GM20431 (cell line): ENCODE measurements around the gene KATNA1.

Experiments used
- in situ Hi-C: fragments of 300-500 bp; cut with MseI, MboI; formaldehyde crosslinking; loops from one replicate; pipeline ENCODE4 v1.15.0; 2020; ENCODE audit warnings: low sequenced_read_pairs; ENCODE audit not compliant: unreplicated experiment

Gene KATNA1

GRCh38 chr6:149615805-149616204 lies 32.7 kb downstream of the KATNA1 start:
- in situ Hi-C loops, result no loop called here

GRCh38 chr6:149614337-149614736 lies 34.2 kb downstream of the KATNA1 start:
- in situ Hi-C loops, result no loop called here

- in situ Hi-C loops, result no loop called here
These were observed 40.0 kb downstream of the KATNA1 start for GRCh38 chr6:149608381-149608982.

- in situ Hi-C loops, result no loop called here
These were observed 48.0 kb downstream of the KATNA1 start for GRCh38 chr6:149600508-149600907.

GRCh38 chr6:149593408-149593807 lies 55.1 kb downstream of the KATNA1 start:
- in situ Hi-C loops, result no loop called here

- in situ Hi-C loops, result no loop called here
These were observed 55.5 kb downstream of the KATNA1 start for GRCh38 chr6:149592983-149593382.

- in situ Hi-C loops, result no loop called here
These were observed 62.4 kb downstream of the KATNA1 start for GRCh38 chr6:149586149-149586548.

- in situ Hi-C loops, result no loop called here
These were observed 67.2 kb downstream of the KATNA1 start for GRCh38 chr6:149581349-149581748.

GRCh38 chr6:149580880-149581279 lies 67.6 kb downstream of the KATNA1 start:
- in situ Hi-C loops, result no loop called here

- in situ Hi-C loops, result no loop called here
These were observed 80.4 kb downstream of the KATNA1 start for GRCh38 chr6:149567945-149568585.

GRCh38 chr6:149567194-149567586 lies 81.3 kb downstream of the KATNA1 start:
- in situ Hi-C loops, result no loop called here

- in situ Hi-C loops, result no loop called here
These were observed 81.9 kb downstream of the KATNA1 start for GRCh38 chr6:149566410-149567193.

- in situ Hi-C loops, result no loop called here
These were observed 82.7 kb downstream of the KATNA1 start, which contains the start of gene GINM1 for GRCh38 chr6:149565527-149566409. Gene GINM1 (plus strand): TSS chr6:149566375. CDS start chr6:149566415, 40 bp downstream.

GRCh38 chr6:149563928-149564325 lies 84.6 kb downstream of the KATNA1 start:
- in situ Hi-C loops, result no loop called here

- in situ Hi-C loops, result no loop called here
These were observed 85.1 kb downstream of the KATNA1 start for GRCh38 chr6:149563203-149563927.

- in situ Hi-C loops, result no loop called here
These were observed 87.8 kb downstream of the KATNA1 start for GRCh38 chr6:149560736-149561135.

GRCh38 chr6:149559389-149559788 lies 89.1 kb downstream of the KATNA1 start:
- in situ Hi-C loops, result no loop called here

- in situ Hi-C loops, result no loop called here
These were observed 90.5 kb downstream of the KATNA1 start for GRCh38 chr6:149558029-149558428.

GRCh38 chr6:149551920-149552319 lies 96.6 kb downstream of the KATNA1 start:
- in situ Hi-C loops, result no loop called here
